Calu3 (cell line): ENCODE data around the gene NLK. TPM values are rescaled to one million over a fixed set of nuclear protein-coding genes. Genes with fewer than 3 reads are reported as not detected.

Experiments used
- BruUV-seq: library from RNA; stranded (reverse); fragments of 400-500 nt; replicated peaks from 2 replicates; lab custom pipeline; 2021; lab: Mats Ljungman, UMichigan
- CTCF ChIA-PET: fragments of 300-600 bp; sonication (Branson Sonifier 250); formaldehyde crosslinking; loops from one replicate; lab custom pipeline; 2022; ENCODE audit warnings: antibody characterized with exemption; lab: Charles Lee
- DNase-seq: peaks from one replicate; pipeline ENCODE4 v3.0.0; 2022
- H3K27ac Mint-ChIP-seq: one replicate; pipeline ENCODE4 v1.8.0; 2022; ENCODE audit warnings: mixed read lengths; ENCODE audit not compliant: unreplicated experiment
- H3K27me3 Mint-ChIP-seq: one replicate; pipeline ENCODE4 v1.8.0; 2022; ENCODE audit warnings: mixed read lengths; ENCODE audit not compliant: unreplicated experiment
- H3K36me3 Mint-ChIP-seq: one replicate; pipeline ENCODE4 v1.8.0; 2022; ENCODE audit warnings: mild to moderate bottlenecking, moderate library complexity, mixed read lengths; ENCODE audit not compliant: insufficient read depth, unreplicated experiment
- H3K4me1 Mint-ChIP-seq: one replicate; pipeline ENCODE4 v1.8.0; 2022; ENCODE audit warnings: mild to moderate bottlenecking, low read depth, mixed read lengths; ENCODE audit not compliant: unreplicated experiment
- H3K4me3 Mint-ChIP-seq: one replicate; pipeline ENCODE4 v1.8.0; 2022; ENCODE audit warnings: mild to moderate bottlenecking, low read depth, moderate library complexity, mixed read lengths; ENCODE audit not compliant: unreplicated experiment
- H3K9me3 Mint-ChIP-seq: one replicate; pipeline ENCODE4 v1.8.0; 2022; ENCODE audit warnings: low read depth, mixed read lengths; ENCODE audit not compliant: unreplicated experiment
- CTCF ChIP-seq: fragments of 200-600 bp; IDR thresholded peaks from one replicate; pipeline ENCODE4 v1.8.0; 2022; ENCODE audit warnings: antibody characterized with exemption; ENCODE audit not compliant: unreplicated experiment
- intact Hi-C: fragments of 100-400 bp; cut with micrococcal nuclease; formaldehyde crosslinking; loops from one replicate; pipeline ENCODE4 v1.10.0; 2022; ENCODE audit not compliant: unreplicated experiment
- total RNA-seq: library from RNA; stranded (reverse); gene quantifications from 2 replicates; pipeline ENCODE4 v1.2.3, GENCODE V29; 2022

NLK gene
- total RNA-seq, 1 experiment from 2014 or later = 20.4 TPM

- Mint-ChIP-seq H3K9me3 (no peaks in the 10 kb centered on the region), H3K27ac (no peak overlapping the region), H3K36me3 (peaks cover 21% of the 10 kb centered on the region), H3K4me3 (no peak overlapping the region), H3K4me1 (peaks cover 26% of the 10 kb centered on the region), H3K27me3 (no peaks in the 10 kb centered on the region)
- no peak for DNase-seq
- no peak for TF ChIP-seq CTCF
- intact Hi-C loops = no loop called here
- CTCF ChIA-PET = no interaction called here
- BruUV-seq = no TSS peak
These were observed 3.8 kb downstream of the NLK start for GRCh38 chr17:28046034-28046825.

- H3K4me1 Mint-ChIP-seq = peaks cover 22% of the 10 kb centered on the region
- H3K4me3 Mint-ChIP-seq = no peak overlapping the region
- CTCF ChIA-PET = no interaction called here
- H3K27me3 Mint-ChIP-seq = no peaks in the 10 kb centered on the region
- TF ChIP-seq CTCF = no peak
- BruUV-seq = no TSS peak
- intact Hi-C loops = no loop called here
- no peak for DNase-seq
- H3K36me3 Mint-ChIP-seq = peaks cover 6% of the 10 kb centered on the region
- no peaks in the 10 kb centered on the region for H3K9me3 Mint-ChIP-seq
- no peak overlapping the region for H3K27ac Mint-ChIP-seq
These were observed 5.3 kb downstream of the NLK start for GRCh38 chr17:28047806-28048205.

GRCh38 chr17:28049071-28049470 is 6.6 kb downstream of the NLK start:
- no peaks in the 10 kb centered on the region for H3K36me3 Mint-ChIP-seq
- H3K27me3 Mint-ChIP-seq = no peaks in the 10 kb centered on the region
- H3K4me3 Mint-ChIP-seq = no peak overlapping the region
- no TSS peak for BruUV-seq
- TF ChIP-seq CTCF = no peak
- H3K27ac Mint-ChIP-seq = no peak overlapping the region
- peaks cover 27% of the 10 kb centered on the region for H3K4me1 Mint-ChIP-seq
- CTCF ChIA-PET = no interaction called here
- H3K9me3 Mint-ChIP-seq = no peaks in the 10 kb centered on the region
- intact Hi-C loops = no loop called here
- no peak for DNase-seq

- no peaks in the 10 kb centered on the region for H3K27me3 Mint-ChIP-seq
- H3K4me3 Mint-ChIP-seq = no peak overlapping the region
- peaks cover 34% of the 10 kb centered on the region for H3K4me1 Mint-ChIP-seq
- no peaks in the 10 kb centered on the region for H3K9me3 Mint-ChIP-seq
- CTCF ChIA-PET = interaction anchor here (2.8 kb wide), 1 partner anchor 12 kb away, joined by 7 read pairs; no protein-coding TSS in a partner anchor
- no peak for DNase-seq
- no peaks in the 10 kb centered on the region for H3K36me3 Mint-ChIP-seq
- intact Hi-C loops = loop anchor here (10.0 kb wide), 1 partner anchor 272 kb away; no protein-coding TSS in a partner anchor
- TF ChIP-seq CTCF = no peak
- BruUV-seq = no TSS peak
- H3K27ac Mint-ChIP-seq = no peak overlapping the region
These were observed 10.7 kb downstream of the NLK start for GRCh38 chr17:28053044-28053670.
